CD4-positive, alpha-beta memory T cell (primary cell): ENCODE results near the gene HAPLN1. TPM values are rescaled to one million over a fixed set of nuclear protein-coding genes. Genes with fewer than 3 reads are reported as not detected.

Experiments
- CTCF ChIA-PET: fragments of 350-600 bp; sonication (Branson Sonifier 250); formaldehyde crosslinking; loops from one replicate; lab custom pipeline; 2021; ENCODE audit warnings: inconsistent platforms; ENCODE audit not compliant: partially characterized antibody; lab: Charles Lee
- POLR2A ChIA-PET: fragments of 350-600 bp; sonication (Branson Sonifier 250); formaldehyde crosslinking; loops from one replicate; lab custom pipeline; 2021; ENCODE audit not compliant: partially characterized antibody; lab: Charles Lee
- DNase-seq, 5 donors: peaks; one replicate each; pipeline versions ENCODE4 v3.0.0 to v3.0.0-alpha.2; 2020 to 2022; ENCODE audit warnings: mixed read lengths in 1 of 5
- H3K27ac ChIP-seq: one replicate; pipeline ENCODE4 v1.7.0; 2013; ENCODE audit warnings: low read depth, low read length
- H3K27me3 ChIP-seq: 2 replicates; pipeline ENCODE4 v1.7.0; 2013; ENCODE audit warnings: mild to moderate bottlenecking, low read length, moderate library complexity; ENCODE audit not compliant: insufficient read depth
- H3K36me3 ChIP-seq: 2 replicates; pipeline ENCODE4 v1.7.0; 2013; ENCODE audit warnings: mild to moderate bottlenecking, low read length, moderate library complexity; ENCODE audit not compliant: insufficient read depth
- H3K4me1 ChIP-seq: 2 replicates; pipeline ENCODE4 v1.7.0; 2013; ENCODE audit warnings: mild to moderate bottlenecking, low read length, moderate library complexity; ENCODE audit not compliant: insufficient read depth
- H3K4me3 ChIP-seq, 2 donors: one replicate each; pipeline ENCODE4 v1.7.0; 2013; ENCODE audit warnings: low read length in 2 of 2, mild to moderate bottlenecking in 1 of 2
- H3K9me3 ChIP-seq, 2 donors: one replicate each; pipeline ENCODE4 v1.7.0; 2013; ENCODE audit warnings: low read length in 2 of 2, control low read depth in 1 of 2; ENCODE audit not compliant: control insufficient read depth in 1 of 2
- H3K27ac Mint-ChIP-seq, 7 donors: one replicate each; pipeline ENCODE4 v1.8.0; 2020 to 2021; ENCODE audit warnings: mixed read lengths in 7 of 7, mild to moderate bottlenecking in 6 of 7, inconsistent platforms in 3 of 7, moderate library complexity in 3 of 7
- H3K27me3 Mint-ChIP-seq, 2 donors: one replicate each; pipeline ENCODE4 v1.8.0; 2020 to 2021; ENCODE audit warnings: mixed read lengths in 2 of 2
- H3K36me3 Mint-ChIP-seq, 2 donors: one replicate each; pipeline ENCODE4 v1.8.0; 2020 to 2021; ENCODE audit warnings: mixed read lengths in 2 of 2, inconsistent platforms in 1 of 2, mild to moderate bottlenecking in 1 of 2
- H3K4me1 Mint-ChIP-seq, 4 donors: one replicate each; pipeline ENCODE4 v1.8.0; 2020 to 2021; ENCODE audit warnings: mixed read lengths in 4 of 4, mild to moderate bottlenecking in 1 of 4
- H3K4me3 Mint-ChIP-seq, 8 donors: one replicate each; pipeline ENCODE4 v1.8.0; 2020 to 2021; ENCODE audit warnings: mixed read lengths in 8 of 8, mild to moderate bottlenecking in 7 of 8, moderate library complexity in 6 of 8, inconsistent platforms in 3 of 8
- H3K9me3 Mint-ChIP-seq, 8 donors: one replicate each; pipeline ENCODE4 v1.8.0; 2020 to 2021; ENCODE audit warnings: mixed read lengths in 8 of 8, mild to moderate bottlenecking in 5 of 8, inconsistent platforms in 3 of 8, moderate library complexity in 1 of 8
- intact Hi-C: fragments of 100-400 bp; cut with micrococcal nuclease; formaldehyde crosslinking; loops from one replicate; pipeline ENCODE4 v1.15.1; 2023
- polyA plus RNA-seq, 2 donors: library from polyadenylated mRNA; unstranded; fragments of 300-500 nt; fragmentation: Illumina TruSeq; gene quantifications; one replicate each; pipeline ENCODE4 v1.2.3, GENCODE V29; 2021
- total RNA-seq, 2 experiments: library from RNA; stranded (reverse); gene quantifications; one replicate each; pipeline ENCODE4 v1.2.3, GENCODE V29; 2021

Gene HAPLN1
- total and polyA plus RNA-seq, 4 experiments from 2014 or later: not detected

DNA sequence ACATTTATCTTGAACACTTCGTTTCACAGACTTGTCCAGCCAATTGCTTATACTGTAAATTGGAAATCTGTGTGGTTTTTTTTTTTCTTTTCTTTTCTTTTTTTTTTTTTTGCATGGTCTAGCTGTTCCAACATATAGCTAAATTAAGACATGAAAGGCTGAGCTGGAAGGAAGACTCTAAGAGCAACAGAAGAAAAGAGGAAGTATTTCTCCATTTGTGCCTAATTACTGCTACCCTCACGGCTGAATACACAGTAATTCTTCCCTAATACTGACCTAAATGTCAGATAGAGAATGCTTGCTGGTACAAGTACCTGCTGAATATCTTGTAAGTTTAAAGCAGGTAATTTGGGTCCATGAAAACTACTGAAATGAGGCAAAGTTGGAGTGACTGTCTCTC, 11.0 kb upstream of the HAPLN1 start:
- Histone ChIP-seq H3K9me3 (no peaks in the 10 kb centered on the region), H3K4me3 (no peak overlapping the region), H3K27me3 (no peaks in the 10 kb centered on the region), H3K36me3 (no peaks in the 10 kb centered on the region), H3K27ac (no peak overlapping the region), H3K4me1 (no peaks in the 10 kb centered on the region)
- no peak for DNase-seq
- Mint-ChIP-seq H3K27ac (no peak overlapping the region), H3K4me1 (no peaks in the 10 kb centered on the region), H3K27me3 (peaks cover 11 to 15% of the 10 kb centered on the region in 2 donors), H3K4me3 (no peak overlapping the region), H3K36me3 (no peaks in the 10 kb centered on the region), H3K9me3 (peaks cover 0 to 4% (median 0%) of the 10 kb centered on the region in 8 donors)
- CTCF ChIA-PET: interaction anchor here (0.7 to 1.2 kb wide), 3 partner anchors 10 to 14 kb away, joined by 3 read pairs; no protein-coding TSS in a partner anchor
- intact Hi-C loops: no loop called here
- POLR2A ChIA-PET: no interaction called here

GRCh38 chr5:83729362-83729761, 8.7 kb upstream of the HAPLN1 start:
- POLR2A ChIA-PET: no interaction called here
- no peak for DNase-seq
- Histone ChIP-seq H3K4me3 (no peak overlapping the region), H3K9me3 (no peaks in the 10 kb centered on the region), H3K27me3 (peaks cover 6% of the 10 kb centered on the region), H3K36me3 (no peaks in the 10 kb centered on the region), H3K4me1 (no peaks in the 10 kb centered on the region), H3K27ac (no peak overlapping the region)
- peaks cover 12 to 20% of the 10 kb centered on the region in 2 donors for H3K27me3 Mint-ChIP-seq
- intact Hi-C loops: no loop called here
- H3K27ac Mint-ChIP-seq: no peak overlapping the region
- peaks cover 0 to 4% (median 0%) of the 10 kb centered on the region in 8 donors for H3K9me3 Mint-ChIP-seq
- CTCF ChIA-PET: interaction anchor here (1.2 kb wide), 1 partner anchor 18 kb away, joined by 3 read pairs; no protein-coding TSS in a partner anchor
- no peaks in the 10 kb centered on the region for H3K4me1 Mint-ChIP-seq
- no peak overlapping the region for H3K4me3 Mint-ChIP-seq
- no peaks in the 10 kb centered on the region for H3K36me3 Mint-ChIP-seq

DNA sequence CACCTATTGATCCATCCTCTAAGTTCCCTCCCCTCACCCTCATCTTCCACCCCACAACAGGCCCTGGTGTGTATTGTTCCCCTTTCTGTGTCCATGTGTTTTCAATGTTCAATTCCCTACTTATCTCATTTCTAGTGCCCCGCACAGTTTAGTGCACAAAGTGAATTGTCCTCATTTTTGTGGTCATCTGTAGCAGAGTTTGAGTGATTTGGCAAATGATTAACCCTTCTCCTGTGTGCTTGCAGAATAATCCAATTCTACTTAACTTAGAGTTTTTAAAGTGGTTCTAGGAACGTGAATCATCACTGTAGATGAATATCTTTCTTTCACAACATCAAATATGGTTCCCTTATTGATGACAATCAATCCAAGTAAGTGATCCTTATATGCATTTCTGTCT, 6.3 kb upstream of the HAPLN1 start:
- no peaks in the 10 kb centered on the region for H3K36me3 ChIP-seq
- CTCF ChIA-PET: no interaction called here
- DNase-seq: no peak
- Mint-ChIP-seq H3K27ac (no peak overlapping the region), H3K4me1 (peaks cover 0 to under 1% (median under 1%) of the 10 kb centered on the region in 4 donors), H3K9me3 (peaks cover 0 to 4% (median 0%) of the 10 kb centered on the region in 8 donors), H3K27me3 (peaks cover 20 to 21% of the 10 kb centered on the region in 2 donors), H3K36me3 (no peaks in the 10 kb centered on the region), H3K4me3 (no peak overlapping the region)
- no peak overlapping the region for H3K27ac ChIP-seq
- H3K27me3 ChIP-seq: peaks cover 6% of the 10 kb centered on the region
- intact Hi-C loops: no loop called here
- H3K9me3 ChIP-seq: no peaks in the 10 kb centered on the region
- H3K4me1 ChIP-seq: no peaks in the 10 kb centered on the region
- no peak overlapping the region for H3K4me3 ChIP-seq
- POLR2A ChIA-PET: no interaction called here

DNA sequence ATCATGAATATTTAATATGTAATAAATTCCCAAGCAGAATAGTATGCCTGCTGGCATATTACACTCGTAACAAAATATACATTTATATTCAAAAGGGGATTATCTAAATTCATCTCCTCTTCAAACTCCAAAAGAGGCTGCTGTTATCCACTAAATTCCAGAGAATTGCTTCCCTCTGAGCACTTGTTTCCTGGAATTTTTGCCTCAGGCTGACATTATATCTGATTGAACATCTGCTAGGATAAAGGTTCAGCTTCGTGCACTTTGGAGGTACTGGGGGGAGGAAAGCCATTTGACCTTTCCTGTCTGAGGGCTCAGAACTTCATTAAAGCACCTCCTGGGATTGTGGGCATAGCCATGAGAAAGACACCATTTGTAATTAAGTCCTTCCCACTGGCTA, 4.3 kb upstream of the HAPLN1 start:
- Histone ChIP-seq H3K27me3 (peaks cover 13% of the 10 kb centered on the region), H3K4me3 (no peak overlapping the region), H3K36me3 (no peaks in the 10 kb centered on the region), H3K27ac (no peak overlapping the region), H3K9me3 (no peaks in the 10 kb centered on the region), H3K4me1 (no peaks in the 10 kb centered on the region)
- intact Hi-C loops: no loop called here
- ChIA-PET CTCF (no interaction called here), POLR2A (no interaction called here)
- Mint-ChIP-seq H3K4me1 (peaks cover 4 to 10% (median 7%) of the 10 kb centered on the region in 4 donors), H3K36me3 (no peaks in the 10 kb centered on the region), H3K27me3 (peaks cover 34 to 37% of the 10 kb centered on the region in 2 donors), H3K4me3 (no peak overlapping the region), H3K9me3 (peaks cover 0 to 6% (median 0%) of the 10 kb centered on the region in 8 donors), H3K27ac (no peak overlapping the region)
- no peak for DNase-seq

- Mint-ChIP-seq H3K27me3 (peaks cover 33 to 39% of the 10 kb centered on the region in 2 donors), H3K36me3 (no peaks in the 10 kb centered on the region), H3K27ac (no peak overlapping the region), H3K9me3 (peaks cover 0 to 3% (median 0%) of the 10 kb centered on the region in 8 donors), H3K4me1 (peaks cover 4 to 10% (median 7%) of the 10 kb centered on the region in 4 donors), H3K4me3 (no peak overlapping the region)
- POLR2A ChIA-PET: no interaction called here
- Histone ChIP-seq H3K4me3 (no peak overlapping the region), H3K4me1 (no peaks in the 10 kb centered on the region), H3K9me3 (no peaks in the 10 kb centered on the region), H3K36me3 (no peaks in the 10 kb centered on the region), H3K27me3 (peaks cover 13% of the 10 kb centered on the region), H3K27ac (no peak overlapping the region)
- CTCF ChIA-PET: no interaction called here
- DNase-seq: no peak
- intact Hi-C loops: no loop called here
These were observed 3.3 kb upstream of the HAPLN1 start for GRCh38 chr5:83724001-83724400.

DNA sequence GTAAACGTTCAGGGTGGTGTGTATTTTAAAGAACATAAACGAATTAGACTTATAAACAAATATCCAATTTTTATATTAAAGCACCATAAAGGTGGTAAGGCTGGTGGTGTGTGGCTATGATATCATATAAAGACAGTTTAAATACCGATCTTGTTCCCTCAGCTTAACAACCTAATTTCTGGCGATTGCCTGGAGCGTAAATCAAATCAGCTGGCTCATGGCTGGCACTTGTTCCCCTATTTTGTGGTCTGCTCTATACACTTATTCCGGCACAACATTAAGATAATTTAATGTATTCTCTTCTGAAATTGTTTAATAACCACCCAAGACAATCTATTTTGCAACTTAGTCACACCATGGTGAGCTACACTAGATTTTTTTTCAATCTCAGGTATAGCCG, 2.4 kb upstream of the HAPLN1 start:
- Mint-ChIP-seq H3K36me3 (no peaks in the 10 kb centered on the region), H3K27ac (no peak overlapping the region), H3K4me1 (peaks cover 4 to 10% (median 7%) of the 10 kb centered on the region in 4 donors), H3K27me3 (peaks cover 33 to 45% of the 10 kb centered on the region in 2 donors), H3K4me3 (peak overlapping the region in 4 of 8 donors; percentile 5 to 63 (median 14)), H3K9me3 (peaks cover 0 to 3% (median 0%) of the 10 kb centered on the region in 8 donors)
- Histone ChIP-seq H3K9me3 (no peaks in the 10 kb centered on the region), H3K27ac (no peak overlapping the region), H3K4me3 (no peak overlapping the region), H3K4me1 (no peaks in the 10 kb centered on the region), H3K36me3 (no peaks in the 10 kb centered on the region), H3K27me3 (peaks cover 13% of the 10 kb centered on the region)
- DNase-seq: no peak
- CTCF ChIA-PET: interaction anchor here (2.3 kb wide), 1 partner anchor 11 kb away, joined by 7 read pairs; no protein-coding TSS in a partner anchor
- intact Hi-C loops: no loop called here
- POLR2A ChIA-PET: no interaction called here

GRCh38 chr5:83721953-83722901, 1.6 kb upstream of the HAPLN1 start:
- H3K27ac ChIP-seq: no peak overlapping the region
- peaks cover 13% of the 10 kb centered on the region for H3K27me3 ChIP-seq
- ChIA-PET POLR2A (no interaction called here), CTCF (interaction anchor here (2.3 kb wide), 1 partner anchor 10 kb away, joined by 7 read pairs; no protein-coding TSS in a partner anchor)
- H3K27ac Mint-ChIP-seq: no peak overlapping the region
- H3K9me3 ChIP-seq: no peaks in the 10 kb centered on the region
- H3K4me1 Mint-ChIP-seq: peaks cover 4 to 10% (median 7%) of the 10 kb centered on the region in 4 donors
- no peaks in the 10 kb centered on the region for H3K36me3 Mint-ChIP-seq
- no peak for DNase-seq
- H3K36me3 ChIP-seq: no peaks in the 10 kb centered on the region
- H3K9me3 Mint-ChIP-seq: peaks cover 0 to 1% (median 0%) of the 10 kb centered on the region in 8 donors
- H3K4me3 ChIP-seq: no peak overlapping the region
- peak overlapping the region; percentile 52 to 89 (median 77) for H3K4me3 Mint-ChIP-seq
- H3K4me1 ChIP-seq: no peaks in the 10 kb centered on the region
- H3K27me3 Mint-ChIP-seq: peaks cover 31 to 42% of the 10 kb centered on the region in 2 donors
- intact Hi-C loops: no loop called here
